Heart right ventricle (tissue), 16 donors: ENCODE results near the gene RPL35A. TPM values are rescaled to one million over a fixed set of nuclear protein-coding genes. Genes with fewer than 3 reads are reported as not detected.
A peak's percentile ranks its signal among the peaks of the same experiment; 100 is the strongest.

Source experiments
- ATAC-seq, 8 donors: fragments of 200-7000 bp; cut with Tn5 transposase; one replicate each; pipeline ENCODE4 v1.9.1; 2020; ENCODE audit warnings: mild to moderate bottlenecking in 8 of 8, moderate library complexity in 8 of 8, moderate number of reproducible peaks in 1 of 8
- DNase-seq, 2 donors: peaks; one replicate each; pipeline ENCODE4 v3.0.0-alpha.2; 2020
- H3K27ac ChIP-seq, 10 donors: fragments of 200-600 bp; sonication (generic) in 2 of 10; one replicate each; pipeline versions ENCODE4 v1.5.0 to v1.8.0; 2020 to 2022; ENCODE audit warnings: mild to moderate bottlenecking in 3 of 10
- H3K27me3 ChIP-seq, 7 donors: fragments of 200-600 bp; one replicate each; pipeline ENCODE4 v1.8.0; 2021 to 2022; ENCODE audit warnings: mild to moderate bottlenecking in 2 of 7
- H3K36me3 ChIP-seq, 9 donors: fragments of 200-600 bp; sonication (generic) in 1 of 9; one replicate each; pipeline versions ENCODE4 v1.5.0 to v1.8.0; 2020 to 2022; ENCODE audit warnings: mild to moderate bottlenecking in 2 of 9
- H3K4me1 ChIP-seq, 9 donors: fragments of 200-600 bp; sonication (generic) in 1 of 9; one replicate each; pipeline versions ENCODE4 v1.5.0 to v1.8.0; 2020 to 2022; ENCODE audit warnings: mild to moderate bottlenecking in 4 of 9
- H3K4me3 ChIP-seq, 10 donors: fragments of 200-600 bp; sonication (generic) in 2 of 10; one replicate each; pipeline versions ENCODE4 v1.5.0 to v1.8.0; 2020 to 2022; ENCODE audit warnings: mild to moderate bottlenecking in 7 of 10, moderate library complexity in 2 of 10
- H3K9me3 ChIP-seq, 11 donors: fragments of 200-600 bp in 10 of 11; sonication (generic) in 2 of 11; one replicate each; pipeline versions ENCODE4 v1.5.0 to v1.8.0; 2013 to 2022; ENCODE audit warnings: mild to moderate bottlenecking in 2 of 11, control low read depth in 1 of 11, moderate library complexity in 1 of 11
- WGBS, 2 donors: extraction: QIAGEN DNeasy Blood & Tissue Kit; methylation state at CpG; one replicate each; pipeline ENCODE4 v1.1.7; 2013; ENCODE audit warnings: inconsistent platforms in 1 of 2; 5-methylcytosine and 5-hydroxymethylcytosine counted together
- intact Hi-C, 10 donors: fragments of 100-400 bp; cut with DNase I; formaldehyde crosslinking; loops; one replicate each; pipeline versions ENCODE4 v1.11.1 to v1.14.2; 2022
- long read RNA-seq, 3 donors: library from polyadenylated mRNA; unstranded; transcript quantifications; one replicate each; pipeline ENCODE4 v2.0.0, GENCODE V29; 2020 to 2021
- polyA plus RNA-seq, 2 donors: library from polyadenylated mRNA; stranded (reverse); fragments of 200-250 nt; gene quantifications; one replicate each; pipeline ENCODE4 v1.2.3, GENCODE V29; 2013
- total RNA-seq, 10 donors: library from RNA; stranded (reverse); fragmentation: NEBNext Ultra II Directional in 3 of 10; extraction: Animal tissue kit (Norgen Biotek cat#: 25700) in 3 of 10; gene quantifications; one replicate each; pipeline versions ENCODE4 v1.2.1 to v1.2.4, GENCODE V29; 2021 to 2023
- TF ChIP-seq, protein P1 (sequence below), 9 donors: fragments of 200-600 bp; sonication (generic) in 2 of 9; IDR thresholded peaks; one replicate each; pipeline versions ENCODE4 v1.5.0 to v1.8.0; 2021 to 2022; ENCODE audit warnings: antibody characterized with exemption in 9 of 9, mild to moderate bottlenecking in 5 of 9, moderate library complexity in 1 of 9
- donor health status: Arrhythmogenic right ventricular cardiomyopathy.
- donor health status: ischemic (EF 13 %, LVEDD 7.1; RV severe dilation, severe dysfunction).
- donor health status: healthy with polysubstance abuse.
- donor health status: DM: no; HTN: yes; CAD: no.
- donor health status: DM: no; HTN: no; CAD: no.
- donor health status: ischemic (EF 25% LVEDD 6.9; RV normal size, moderate dysfunction).
- donor health status: ischemic (EF 25% LVEDD 5.7; RV mildly dilated, moderate dysfunction).
- donor health status: healthy.
- donor health status: DM: yes; HTN: yes; CAD: no.
- donor health status: Ischemic cardiomyopathy.
- donor health status: ischemic (EF 35%, LVEDD 5.7; RV mildly dilated, moderate dysfunction).
- donor health status: nonischemic (EF 11% LVEDD 7.7; RV severe dilation, severe dysfunction).
- donor health status: DM: yes; HTN: yes; CAD: no.
- donor health status: PGD.
- donor health status: ischemic (EF 29% LVEDD 5.4; RV normal size, mild dysfunction).
- donor health status: nonischemic (EF 23%, LVEDD 6.1; RV moderate dilation, normal function).

Gene RPL35A
- 100 to 1,000 TPM; 674 to 856 (median 795) TPM for total RNA-seq
- polyA plus RNA-seq: 1,000 to 10,000 TPM; 1,199 to 1,493 TPM
- long read RNA-seq, donor 1, transcript RPL35A-207 (2 exons, 687 nt): minor isoform, 27 of 256 reads
- long read RNA-seq, donor 1, transcript RPL35A-205 (5 exons, 553 nt): minor isoform, 5 of 256 reads
- long read RNA-seq, donor 1, transcript RPL35A-206 (5 exons, 1,444 nt): major isoform, 203 of 256 reads
- long read RNA-seq, donor 1, partial matches to known transcripts: 11 of 256 reads
- long read RNA-seq, donor 1, other reads (novel, unspliced or antisense): 8 of 256 reads
- long read RNA-seq, donor 2, transcript RPL35A-207 (2 exons, 687 nt): minor isoform, 55 of 303 reads
- long read RNA-seq, donor 2, transcript RPL35A-206 (5 exons, 1,444 nt): major isoform, 216 of 303 reads
- long read RNA-seq, donor 2, transcript RPL35A-205 (5 exons, 553 nt): minor isoform, 9 of 303 reads
- long read RNA-seq, donor 2, partial matches to known transcripts: 22 of 303 reads
- long read RNA-seq, donor 2, other reads (novel, unspliced or antisense): 1 of 303 reads
- long read RNA-seq, donor 3, transcript RPL35A-206 (5 exons, 1,444 nt): major isoform, 35 of 45 reads
- long read RNA-seq, donor 3, partial matches to known transcripts: 4 of 45 reads
- long read RNA-seq, donor 3, other reads (novel, unspliced or antisense): 1 of 45 reads

GRCh38 chr3:197949778-197950676 lies at the start of gene RPL35A:
Gene RPL35A, plus strand, starts transcription at chr3:197950190. Its CDS starts 778 bp downstream, at chr3:197950968.
- intact Hi-C loops: loop anchor here in 1 of 10 donors (5.0 kb wide), 1 partner anchor 43 kb away; no protein-coding TSS in a partner anchor
- H3K9me3 ChIP-seq: no peaks in the 10 kb centered on the region
- H3K4me1 ChIP-seq: peaks cover 12 to 51% (median 45%) of the 10 kb centered on the region in 9 donors
- H3K27me3 ChIP-seq: no peaks in the 10 kb centered on the region
- 0% methylated on average over 36 of the region's 36 CpGs for WGBS, 2 donors
- ATAC-seq: peak; percentile 84 to 95 (median 92)
- peaks cover 0 to 42% (median 28%) of the 10 kb centered on the region in 9 donors for H3K36me3 ChIP-seq
- TF ChIP-seq, protein P1, sequence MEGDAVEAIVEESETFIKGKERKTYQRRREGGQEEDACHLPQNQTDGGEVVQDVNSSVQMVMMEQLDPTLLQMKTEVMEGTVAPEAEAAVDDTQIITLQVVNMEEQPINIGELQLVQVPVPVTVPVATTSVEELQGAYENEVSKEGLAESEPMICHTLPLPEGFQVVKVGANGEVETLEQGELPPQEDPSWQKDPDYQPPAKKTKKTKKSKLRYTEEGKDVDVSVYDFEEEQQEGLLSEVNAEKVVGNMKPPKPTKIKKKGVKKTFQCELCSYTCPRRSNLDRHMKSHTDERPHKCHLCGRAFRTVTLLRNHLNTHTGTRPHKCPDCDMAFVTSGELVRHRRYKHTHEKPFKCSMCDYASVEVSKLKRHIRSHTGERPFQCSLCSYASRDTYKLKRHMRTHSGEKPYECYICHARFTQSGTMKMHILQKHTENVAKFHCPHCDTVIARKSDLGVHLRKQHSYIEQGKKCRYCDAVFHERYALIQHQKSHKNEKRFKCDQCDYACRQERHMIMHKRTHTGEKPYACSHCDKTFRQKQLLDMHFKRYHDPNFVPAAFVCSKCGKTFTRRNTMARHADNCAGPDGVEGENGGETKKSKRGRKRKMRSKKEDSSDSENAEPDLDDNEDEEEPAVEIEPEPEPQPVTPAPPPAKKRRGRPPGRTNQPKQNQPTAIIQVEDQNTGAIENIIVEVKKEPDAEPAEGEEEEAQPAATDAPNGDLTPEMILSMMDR (IDR thresholded peaks at IDR 0.05): no peak
- peak within 1 kb of the TSS; percentile 45 to 84 (median 69) for H3K4me3 ChIP-seq
- DNase-seq: peak; percentile 82 to 90
- peak within 1 kb of the TSS; percentile 76 to 94 (median 86) for H3K27ac ChIP-seq

DNA sequence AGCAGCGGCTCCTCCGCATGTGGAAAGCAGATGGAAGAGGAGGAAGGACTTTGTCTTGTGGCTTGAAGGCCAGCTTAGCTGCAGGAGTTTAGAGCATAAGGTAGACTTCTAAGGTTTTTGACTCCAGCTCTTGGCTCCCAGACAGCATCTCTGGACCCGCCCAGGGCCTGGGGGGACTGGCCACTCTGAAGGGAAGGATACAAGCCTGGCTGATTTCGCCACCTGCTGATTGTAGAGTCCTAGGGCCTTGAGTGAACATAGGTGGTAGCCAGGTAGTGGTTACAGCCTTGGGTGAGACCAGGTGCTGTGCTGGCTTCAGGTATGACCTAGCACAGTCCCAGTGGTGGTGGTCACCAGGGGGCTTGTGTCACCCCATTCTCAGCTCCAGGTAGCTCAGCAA lies 48.4 kb upstream of the RPL35A start:
- H3K27me3 ChIP-seq: no peaks in the 10 kb centered on the region
- peaks cover 0 to 12% (median 0%) of the 10 kb centered on the region in 9 donors for H3K4me1 ChIP-seq
- peaks cover 0 to 8% (median 0%) of the 10 kb centered on the region in 11 donors for H3K9me3 ChIP-seq
- intact Hi-C loops: no loop called here
- TF ChIP-seq, protein P1 (IDR thresholded peaks at IDR 0.05): no peak
- H3K36me3 ChIP-seq: no peaks in the 10 kb centered on the region
- H3K27ac ChIP-seq: no peak overlapping the region
- no peak for DNase-seq
- ATAC-seq: no peak
- WGBS, 2 donors: 84 to 97% methylated on average over 4 of the region's 4 CpGs
- H3K4me3 ChIP-seq: no peak overlapping the region

- Histone ChIP-seq H3K4me1 (peaks cover 0 to 12% (median 0%) of the 10 kb centered on the region in 9 donors), H3K36me3 (no peaks in the 10 kb centered on the region), H3K9me3 (peaks cover 0 to 8% (median 0%) of the 10 kb centered on the region in 11 donors), H3K27me3 (no peaks in the 10 kb centered on the region), H3K4me3 (peak overlapping the region in 1 of 10 donors; percentile 20), H3K27ac (no peak overlapping the region)
- 17 to 18% methylated on average over 17 of the region's 17 CpGs for WGBS, 2 donors
- ATAC-seq (peak; percentile 90 to 99 (median 97)), DNase-seq (peak; percentile 85 to 89)
- intact Hi-C loops: loop anchor here in 8 of 10 donors (2.0 to 5.0 kb wide), 3 partner anchors 36 to 41 kb away; no protein-coding TSS in a partner anchor
- TF ChIP-seq, protein P1 (IDR thresholded peaks at IDR 0.05): peak; percentile 77 to 96 (median 93)
Measured at GRCh38 chr3:197906023-197906849, 43.8 kb upstream of the RPL35A start.
